Measurements from ENCODE around the gene PRKCH.

DNA sequence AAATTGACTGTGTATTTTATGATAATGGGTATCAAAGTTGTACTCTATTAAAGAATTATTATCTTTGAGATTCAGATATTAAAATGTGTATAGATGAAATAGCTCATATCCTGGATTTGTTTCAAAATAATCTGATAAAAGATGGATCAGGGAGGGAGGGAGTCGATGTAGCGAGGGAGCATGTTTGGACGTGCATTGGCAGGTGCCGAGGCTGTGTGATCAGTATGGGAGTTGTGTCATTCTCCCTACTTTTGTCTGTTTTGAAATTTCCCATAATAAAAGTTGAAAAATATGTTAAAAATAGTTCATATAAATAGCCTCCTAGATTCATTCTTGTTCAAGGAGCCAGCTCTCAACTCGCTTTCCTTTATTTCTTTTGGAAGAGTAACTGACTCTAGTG is 202.4 kb downstream of the PRKCH start:
- TF ChIP-seq CTCF (conservative IDR thresholded peaks at IDR 0.05; ENCODE audit: low read length) (no peak), EZH2phosphoT487 (IDR thresholded peaks at IDR 0.05; ENCODE audit: borderline replicate concordance, low read depth, low read length) (no peak)
